PFSK-1 (cell line): ENCODE results near the gene MS4A5. TPM values are rescaled to one million over a fixed set of nuclear protein-coding genes. Genes with fewer than 3 reads are reported as not detected.

Experiments
- FOXP2 ChIP-seq: optimal IDR thresholded peaks from 2 replicates; pipeline ENCODE3; 2011; ENCODE audit warnings: borderline replicate concordance, control low read depth, inconsistent platforms; ENCODE audit not compliant: insufficient read depth; ENCODE audit errors: extremely low read length, extremely low read depth
- POLR2AphosphoS5 ChIP-seq: IDR thresholded peaks from 2 replicates; pipeline ENCODE4 v1.6.1; 2012; ENCODE audit warnings: low read depth, mild to moderate bottlenecking, control low read depth, low read length, moderate library complexity
- SIN3A ChIP-seq: IDR thresholded peaks from 2 replicates; pipeline ENCODE4 v1.6.1; 2012; ENCODE audit warnings: mild to moderate bottlenecking, low read length, moderate library complexity, borderline replicate concordance; ENCODE audit not compliant: insufficient read depth
- TAF1 ChIP-seq: IDR thresholded peaks from 2 replicates; pipeline ENCODE4 v1.6.1; 2012; ENCODE audit warnings: low read length, control low read depth, borderline replicate concordance; ENCODE audit not compliant: insufficient read depth
- polyA plus RNA-seq: library from polyadenylated mRNA; unstranded; fragments of >200 nt; gene quantifications from one replicate; pipeline ENCODE4 v1.2.1, GENCODE V29; 2012; ENCODE audit warnings: low read depth, missing spikeins; ENCODE audit not compliant: insufficient read length
- TF ChIP-seq, protein P1 (sequence below), 2 experiments: IDR thresholded peaks; 2 replicates each; pipeline versions ENCODE4 v1.6.1 to v1.8.0; 2011 to 2012; ENCODE audit warnings: low read depth in 2 of 2, low read length in 2 of 2, control low read depth in 1 of 2, inconsistent platforms in 1 of 2, mild to moderate bottlenecking in 1 of 2, moderate library complexity in 1 of 2; ENCODE audit not compliant: insufficient read depth in 1 of 2

Gene MS4A5, protein sequence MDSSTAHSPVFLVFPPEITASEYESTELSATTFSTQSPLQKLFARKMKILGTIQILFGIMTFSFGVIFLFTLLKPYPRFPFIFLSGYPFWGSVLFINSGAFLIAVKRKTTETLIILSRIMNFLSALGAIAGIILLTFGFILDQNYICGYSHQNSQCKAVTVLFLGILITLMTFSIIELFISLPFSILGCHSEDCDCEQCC
- not detected for polyA plus RNA-seq

DNA sequence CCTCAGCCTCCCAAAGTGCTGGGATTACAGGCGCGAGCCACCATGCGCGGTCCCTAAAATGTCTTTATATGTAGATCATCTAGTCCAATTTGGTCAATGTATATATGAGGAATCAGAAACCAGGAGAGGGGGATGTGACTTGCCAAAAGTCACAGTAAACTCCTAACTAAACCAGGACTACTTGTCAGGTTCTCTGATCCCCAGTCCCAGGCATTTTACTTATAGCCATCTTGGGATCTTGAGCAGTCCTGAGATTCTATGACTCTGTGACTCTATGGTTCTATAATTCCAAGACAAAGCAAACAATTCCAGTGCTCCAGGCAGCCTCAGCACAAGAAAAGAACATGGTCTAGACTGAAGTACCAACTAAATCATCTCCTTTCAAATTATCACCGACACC, at the start of gene MS4A5:
TSS of gene MS4A5 (plus strand) at position 301 of the 400 bp plus-strand sequence. CDS start 103 bp downstream, outside the sequence.
- TF ChIP-seq SIN3A, result no peak
- no peak for TF ChIP-seq TAF1
- TF ChIP-seq, protein P1, sequence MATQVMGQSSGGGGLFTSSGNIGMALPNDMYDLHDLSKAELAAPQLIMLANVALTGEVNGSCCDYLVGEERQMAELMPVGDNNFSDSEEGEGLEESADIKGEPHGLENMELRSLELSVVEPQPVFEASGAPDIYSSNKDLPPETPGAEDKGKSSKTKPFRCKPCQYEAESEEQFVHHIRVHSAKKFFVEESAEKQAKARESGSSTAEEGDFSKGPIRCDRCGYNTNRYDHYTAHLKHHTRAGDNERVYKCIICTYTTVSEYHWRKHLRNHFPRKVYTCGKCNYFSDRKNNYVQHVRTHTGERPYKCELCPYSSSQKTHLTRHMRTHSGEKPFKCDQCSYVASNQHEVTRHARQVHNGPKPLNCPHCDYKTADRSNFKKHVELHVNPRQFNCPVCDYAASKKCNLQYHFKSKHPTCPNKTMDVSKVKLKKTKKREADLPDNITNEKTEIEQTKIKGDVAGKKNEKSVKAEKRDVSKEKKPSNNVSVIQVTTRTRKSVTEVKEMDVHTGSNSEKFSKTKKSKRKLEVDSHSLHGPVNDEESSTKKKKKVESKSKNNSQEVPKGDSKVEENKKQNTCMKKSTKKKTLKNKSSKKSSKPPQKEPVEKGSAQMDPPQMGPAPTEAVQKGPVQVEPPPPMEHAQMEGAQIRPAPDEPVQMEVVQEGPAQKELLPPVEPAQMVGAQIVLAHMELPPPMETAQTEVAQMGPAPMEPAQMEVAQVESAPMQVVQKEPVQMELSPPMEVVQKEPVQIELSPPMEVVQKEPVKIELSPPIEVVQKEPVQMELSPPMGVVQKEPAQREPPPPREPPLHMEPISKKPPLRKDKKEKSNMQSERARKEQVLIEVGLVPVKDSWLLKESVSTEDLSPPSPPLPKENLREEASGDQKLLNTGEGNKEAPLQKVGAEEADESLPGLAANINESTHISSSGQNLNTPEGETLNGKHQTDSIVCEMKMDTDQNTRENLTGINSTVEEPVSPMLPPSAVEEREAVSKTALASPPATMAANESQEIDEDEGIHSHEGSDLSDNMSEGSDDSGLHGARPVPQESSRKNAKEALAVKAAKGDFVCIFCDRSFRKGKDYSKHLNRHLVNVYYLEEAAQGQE (IDR thresholded peaks at IDR 0.05; ENCODE audit: insufficient read depth in 1 of 2, low read depth in 2 of 2, low read length in 2 of 2), result no peak
- no peak for TF ChIP-seq POLR2AphosphoS5
- TF ChIP-seq FOXP2, result no peak

DNA sequence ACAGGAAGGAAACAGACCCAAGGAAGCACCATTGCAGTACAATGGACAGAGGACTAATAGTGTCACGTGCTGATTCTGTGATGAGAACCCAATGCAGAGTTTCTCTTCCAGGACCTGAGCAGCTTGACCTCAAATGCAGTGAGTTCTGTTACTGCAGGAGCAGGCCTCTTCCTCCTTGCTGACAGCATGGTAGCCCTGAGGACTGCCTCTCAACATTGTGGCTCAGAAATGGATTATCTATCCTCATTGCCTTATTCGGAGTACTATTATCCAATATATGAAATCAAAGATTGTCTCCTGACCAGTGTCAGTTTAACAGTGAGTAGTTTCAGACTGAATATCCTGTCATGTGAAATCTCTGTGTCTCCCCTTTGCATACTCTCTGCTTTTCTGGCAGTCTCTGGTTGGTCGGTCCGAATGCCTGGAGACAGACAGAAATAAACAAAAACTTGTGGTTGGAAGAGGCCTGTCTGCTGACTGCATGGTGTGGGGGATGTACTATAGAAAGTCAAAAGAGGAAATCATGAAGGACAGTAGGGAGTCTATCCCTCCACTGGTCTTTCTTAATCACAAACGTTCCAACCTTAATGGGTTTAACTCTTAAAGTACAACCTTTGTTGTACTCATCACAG, 40.0 kb upstream of the MS4A5 start:
- TF ChIP-seq, protein P1 (IDR thresholded peaks at IDR 0.05; ENCODE audit: insufficient read depth in 1 of 2, low read depth in 2 of 2, low read length in 2 of 2), result peak in 1 of 2 experiments; percentile 86; a peak in 2 of 4 replicates
- TF ChIP-seq SIN3A, result no peak
- TF ChIP-seq FOXP2, result no peak
- no peak for TF ChIP-seq TAF1
- TF ChIP-seq POLR2AphosphoS5, result no peak

DNA sequence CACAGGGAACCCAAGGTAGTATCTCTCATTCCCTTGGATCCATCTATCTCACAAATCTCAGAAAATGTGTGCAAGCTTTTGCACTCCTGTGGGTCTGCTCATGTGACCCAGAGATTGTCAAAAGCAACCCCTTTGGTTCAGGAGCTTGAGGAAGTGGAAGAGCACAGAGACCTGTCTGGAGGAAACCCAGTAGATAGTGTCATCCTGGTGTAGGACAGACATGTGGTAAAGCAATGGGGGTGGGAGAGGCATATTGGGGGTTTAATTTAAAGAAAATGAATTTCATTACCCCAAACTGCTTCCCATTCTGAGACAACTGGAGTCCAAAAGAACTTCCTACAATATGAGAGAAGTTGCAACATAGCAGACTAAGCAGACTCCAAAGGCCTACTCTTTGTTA, 39.0 kb upstream of the MS4A5 start:
- no peak for TF ChIP-seq FOXP2
- TF ChIP-seq, protein P1 (IDR thresholded peaks at IDR 0.05; ENCODE audit: insufficient read depth in 1 of 2, low read depth in 2 of 2, low read length in 2 of 2), result no peak
- no peak for TF ChIP-seq POLR2AphosphoS5
- TF ChIP-seq SIN3A, result no peak
- TF ChIP-seq TAF1, result no peak

DNA sequence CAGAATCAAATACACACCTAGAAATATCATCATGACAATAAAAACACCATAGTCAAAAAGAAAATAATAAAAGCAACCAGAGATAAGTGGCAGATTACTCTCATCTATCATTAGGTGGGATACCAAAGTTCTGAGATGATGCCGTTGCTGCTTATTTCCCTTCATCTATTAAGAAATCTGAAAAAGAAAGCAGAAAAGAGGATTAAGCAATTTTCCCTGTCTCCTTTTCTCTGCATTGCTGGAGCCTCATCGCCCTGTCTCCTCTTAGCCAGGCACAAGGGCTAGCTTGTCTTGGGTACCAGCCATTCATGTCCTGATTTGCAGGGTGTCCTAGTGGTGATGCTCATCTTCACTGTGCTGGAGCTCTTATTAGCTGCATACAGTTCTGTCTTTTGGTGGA, 37.0 kb upstream of the MS4A5 start:
- TF ChIP-seq, protein P1 (IDR thresholded peaks at IDR 0.05; ENCODE audit: insufficient read depth in 1 of 2, low read depth in 2 of 2, low read length in 2 of 2), result no peak
- TF ChIP-seq SIN3A, result no peak
- TF ChIP-seq POLR2AphosphoS5, result no peak
- no peak for TF ChIP-seq FOXP2
- TF ChIP-seq TAF1, result no peak

DNA sequence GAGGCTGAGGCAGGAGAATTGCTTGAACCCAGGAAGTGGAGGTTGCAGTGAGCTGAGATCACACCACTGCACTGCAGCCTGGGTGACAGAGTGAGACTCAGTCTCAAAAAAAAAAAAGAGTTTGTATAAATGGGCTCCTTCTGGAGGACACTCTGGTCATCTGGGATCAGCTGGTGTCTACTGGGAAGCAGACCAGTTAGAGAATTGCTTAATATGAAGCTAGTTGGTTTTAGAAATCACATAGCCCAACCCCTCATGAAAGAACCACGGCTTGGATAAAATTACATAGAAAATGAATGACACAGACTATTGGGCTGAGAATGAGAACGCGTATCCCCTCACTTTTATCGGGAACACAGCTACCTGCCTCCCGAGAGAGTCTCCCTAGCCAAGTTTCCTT, 36.4 kb upstream of the MS4A5 start:
- TF ChIP-seq FOXP2 (no peak), POLR2AphosphoS5 (no peak), TAF1 (no peak), SIN3A (no peak)
- TF ChIP-seq, protein P1 (IDR thresholded peaks at IDR 0.05; ENCODE audit: insufficient read depth in 1 of 2, low read depth in 2 of 2, low read length in 2 of 2), result no peak
